Neuron (in vitro differentiated cells): ENCODE results near the gene STX12.
A peak's percentile ranks its signal among the peaks of the same experiment; 100 is the strongest.
"Not testable (repeated sequence)": the region's sequence is repeated elsewhere in the genome, so short reads cannot be mapped to it uniquely, and the experiment has no call there.

Experiments
- H2AFZ ChIP-seq: one replicate; pipeline ENCODE4 v1.6.1; 2013; ENCODE audit warnings: low read depth, mild to moderate bottlenecking, inconsistent platforms, low read length, moderate library complexity
- H3K27me3 ChIP-seq: one replicate; pipeline ENCODE4 v1.6.1; 2013; ENCODE audit warnings: low read length; ENCODE audit not compliant: insufficient read depth
- H3K36me3 ChIP-seq: one replicate; pipeline ENCODE4 v1.6.1; 2013; ENCODE audit warnings: low read length; ENCODE audit not compliant: insufficient read depth
- H3K4me1 ChIP-seq: one replicate; pipeline ENCODE4 v1.6.1; 2013; ENCODE audit warnings: low read length; ENCODE audit not compliant: insufficient read depth
- H3K4me3 ChIP-seq: 2 replicates; pipeline ENCODE4 v1.5.1; 2013; ENCODE audit warnings: mild to moderate bottlenecking, low read length, moderate library complexity
- H3K9me3 ChIP-seq: one replicate; pipeline ENCODE4 v1.6.1; 2013; ENCODE audit warnings: low read length

The STX12 gene

DNA sequence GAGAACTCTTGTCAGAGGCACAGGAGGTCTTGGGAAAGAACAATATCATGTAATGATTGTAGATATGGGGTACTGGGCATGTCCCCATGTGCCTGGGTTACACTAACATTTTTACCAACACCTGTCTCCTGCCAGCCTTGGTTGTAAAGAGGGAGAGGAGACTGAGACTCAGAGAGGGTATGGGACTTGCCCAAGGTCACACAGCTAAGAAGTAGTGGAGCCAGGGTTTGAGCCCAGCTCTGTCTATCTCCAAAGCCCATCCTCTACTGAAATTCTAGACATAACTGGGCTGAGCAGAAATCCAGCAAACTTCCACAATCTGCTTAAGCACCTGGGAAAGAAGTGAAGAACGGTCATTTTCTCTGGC is 96.7 kb downstream of the STX12 start:
- H3K27me3 ChIP-seq = peaks cover 11% of the 10 kb centered on the region
- no peak overlapping the region for H2AFZ ChIP-seq
- no peaks in the 10 kb centered on the region for H3K36me3 ChIP-seq
- no peak overlapping the region for H3K4me3 ChIP-seq
- no peaks in the 10 kb centered on the region for H3K9me3 ChIP-seq
- H3K4me1 ChIP-seq = peaks cover 9% of the 10 kb centered on the region

DNA sequence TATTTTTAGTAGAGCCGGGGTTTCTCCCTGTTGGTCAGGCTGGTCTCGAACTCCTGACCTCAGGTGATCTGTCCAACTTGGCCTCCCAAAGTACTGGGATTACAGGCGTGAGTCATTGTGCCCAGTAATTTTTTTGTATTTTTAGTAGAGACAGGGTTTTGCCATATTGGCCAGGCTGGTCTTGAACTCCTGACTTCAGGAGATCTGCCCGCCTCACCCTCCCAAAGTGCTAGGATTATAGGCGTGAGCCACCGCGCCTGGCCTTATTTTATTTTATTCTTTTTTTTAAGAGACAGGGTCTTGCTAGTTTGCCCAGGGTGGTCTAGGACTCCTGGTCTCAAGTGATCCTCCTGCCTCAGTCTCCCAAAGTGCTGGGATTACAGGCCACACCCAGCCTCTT is 98.1 kb downstream of the STX12 start:
- peaks cover 11% of the 10 kb centered on the region for H3K27me3 ChIP-seq
- not testable (repeated sequence) for H3K4me3 ChIP-seq, H3K4me1 ChIP-seq, H3K36me3 ChIP-seq, H3K9me3 ChIP-seq, H2AFZ ChIP-seq

- peak within 1 kb of the TSS; percentile 97 for H2AFZ ChIP-seq
- H3K4me1 ChIP-seq = peaks cover 7% of the 10 kb centered on the region
- H3K9me3 ChIP-seq = no peaks in the 10 kb centered on the region
- peak within 1 kb of the TSS; percentile 52 for H3K4me3 ChIP-seq
- peaks cover 11% of the 10 kb centered on the region for H3K27me3 ChIP-seq
- H3K36me3 ChIP-seq = no peaks in the 10 kb centered on the region
These were observed 99.2 kb downstream of the STX12 start, which contains the start of gene THEMIS2 for GRCh38 chr1:27872059-27872801. Gene THEMIS2 (plus strand): TSS chr1:27872544. CDS start chr1:27872572, 28 bp downstream.

DNA sequence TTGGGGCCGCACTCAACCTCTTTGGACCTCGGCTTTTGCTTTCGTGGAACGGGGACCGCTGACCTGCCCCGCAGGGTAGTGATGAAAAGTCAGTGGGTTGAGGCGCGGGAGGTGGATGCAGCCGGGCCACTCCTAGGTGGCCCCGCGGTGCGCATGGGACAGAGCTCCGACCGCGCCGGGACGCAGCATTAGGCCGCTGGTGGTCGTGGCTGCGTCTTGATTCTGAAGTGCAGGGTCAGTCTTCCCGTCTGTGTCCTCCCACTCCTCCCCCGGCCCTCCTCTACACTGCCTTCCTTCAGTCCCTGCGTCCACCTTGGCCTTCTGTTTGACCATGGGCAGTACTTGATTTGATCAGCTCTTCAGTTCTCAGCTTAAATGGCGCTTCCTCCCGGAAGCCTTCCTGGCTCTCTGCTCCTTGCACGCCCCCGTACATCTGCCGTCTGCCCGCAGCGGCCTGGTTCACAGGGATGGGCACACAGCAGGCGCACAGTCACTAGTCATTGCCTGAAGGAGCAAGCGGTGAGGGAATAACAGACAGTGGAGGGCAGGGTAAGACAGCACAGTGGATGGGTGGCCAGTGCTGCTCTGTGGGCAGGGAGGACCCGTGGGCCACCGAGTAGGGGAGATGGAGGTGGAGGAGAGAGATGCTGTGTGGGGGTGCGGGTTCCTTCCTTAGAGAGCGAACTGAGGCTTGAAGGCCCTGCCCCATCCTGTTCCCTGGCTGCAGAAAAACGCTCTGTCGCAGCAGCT is 100.0 kb downstream of the STX12 start:
- H3K4me1 ChIP-seq = peaks cover 7% of the 10 kb centered on the region
- peak overlapping the region; percentile 52 for H3K4me3 ChIP-seq
- H2AFZ ChIP-seq = peak overlapping the region; percentile 97
- no peaks in the 10 kb centered on the region for H3K36me3 ChIP-seq
- H3K9me3 ChIP-seq = no peaks in the 10 kb centered on the region
- peaks cover 11% of the 10 kb centered on the region for H3K27me3 ChIP-seq

DNA sequence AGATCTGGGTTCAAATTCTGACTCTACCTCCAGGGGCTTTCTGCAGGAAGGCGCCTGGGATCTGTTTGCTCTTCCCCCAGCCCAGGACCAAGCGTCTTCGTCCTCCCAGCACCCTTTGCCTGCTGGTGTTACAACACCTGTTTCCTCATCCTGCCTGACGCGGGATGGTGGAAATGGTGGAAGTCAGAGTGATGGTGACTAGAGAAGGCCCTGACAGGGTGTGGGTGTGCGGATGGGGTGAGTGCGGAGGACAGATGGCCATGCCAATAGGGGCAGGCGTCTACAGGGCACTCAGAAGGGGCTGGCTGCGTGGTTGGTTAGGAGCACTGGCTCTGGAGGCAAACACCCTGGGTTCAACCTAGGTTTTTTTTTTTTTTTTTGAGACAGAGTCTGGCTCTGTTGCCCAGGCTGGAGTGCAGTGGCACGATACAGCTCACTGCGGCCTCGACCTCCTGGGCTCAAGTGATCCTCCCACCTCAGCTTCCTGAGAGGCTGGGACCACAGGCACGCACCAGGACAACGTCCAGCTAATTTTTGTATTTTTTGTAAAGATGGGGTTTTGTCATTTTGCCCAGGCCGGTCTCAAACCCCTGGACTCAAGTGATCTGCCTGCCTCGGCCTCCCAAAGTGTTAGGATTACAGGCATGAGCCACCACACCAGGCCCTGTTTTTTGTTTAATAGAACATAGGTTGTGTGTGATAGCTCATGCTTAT is 100.8 kb downstream of the STX12 start:
- peaks cover 7% of the 10 kb centered on the region for H3K4me1 ChIP-seq
- no peaks in the 10 kb centered on the region for H3K36me3 ChIP-seq
- H3K4me3 ChIP-seq = no peak overlapping the region
- H2AFZ ChIP-seq = no peak overlapping the region
- no peaks in the 10 kb centered on the region for H3K9me3 ChIP-seq
- H3K27me3 ChIP-seq = peaks cover 11% of the 10 kb centered on the region
